AG04450 (cell line): ENCODE results near the gene SCRT2. TPM values are rescaled to one million over a fixed set of nuclear protein-coding genes. Genes with fewer than 3 reads are reported as not detected.

Source experiments
- CTCF ChIA-PET: fragments of 300-600, 350-600 bp; formaldehyde crosslinking; extraction: SDS; loops from one replicate; lab custom pipeline; 2022; ENCODE audit warnings: antibody characterized with exemption, inconsistent platforms; lab: Charles Lee
- POLR2A ChIA-PET: fragments of 350-600 bp; formaldehyde crosslinking; extraction: SDS; loops from one replicate; lab custom pipeline; 2021; ENCODE audit warnings: antibody characterized with exemption, inconsistent platforms; lab: Yijun Ruan, JAX
- DNase-seq: peaks from one replicate; pipeline ENCODE4 v3.0.0-alpha.2; 2011; ENCODE audit warnings: low read depth, low spot score
- H3K27ac ChIP-seq: one replicate; pipeline ENCODE4 v1.5.1; 2012; ENCODE audit warnings: low read depth, low read length, control low read depth
- H3K27me3 ChIP-seq: one replicate; pipeline ENCODE4 v1.6.0; 2012; ENCODE audit warnings: low read length; ENCODE audit not compliant: control insufficient read depth, insufficient read depth
- H3K4me3 ChIP-seq: 2 replicates; pipeline ENCODE4 v1.5.1; 2011; ENCODE audit warnings: mild to moderate bottlenecking, low read depth, low read length, control low read depth
- H3K9me3 ChIP-seq: 2 replicates; pipeline ENCODE4 v1.5.1; 2012; ENCODE audit warnings: low read length; ENCODE audit not compliant: control insufficient read depth, insufficient read depth
- polyA plus RNA-seq: library from polyadenylated mRNA; depleted of rRNA; stranded (reverse); fragments of >200 nt; gene quantifications from 2 replicates; pipeline ENCODE4 v1.2.3, GENCODE V29; 2011
- TF ChIP-seq, protein P1 (sequence below): IDR thresholded peaks from 2 replicates; pipeline ENCODE4 v1.5.1; 2011; ENCODE audit warnings: low read depth, low read length, control low read depth, inconsistent platforms

Gene SCRT2
- polyA plus RNA-seq, 1 experiment: not detected

- ChIA-PET POLR2A (no interaction called here), CTCF (no interaction called here)
- Histone ChIP-seq H3K4me3 (no peak overlapping the region), H3K9me3 (no peaks in the 10 kb centered on the region), H3K27me3 (peaks cover 13% of the 10 kb centered on the region), H3K27ac (no peak overlapping the region)
- TF ChIP-seq, protein P1, sequence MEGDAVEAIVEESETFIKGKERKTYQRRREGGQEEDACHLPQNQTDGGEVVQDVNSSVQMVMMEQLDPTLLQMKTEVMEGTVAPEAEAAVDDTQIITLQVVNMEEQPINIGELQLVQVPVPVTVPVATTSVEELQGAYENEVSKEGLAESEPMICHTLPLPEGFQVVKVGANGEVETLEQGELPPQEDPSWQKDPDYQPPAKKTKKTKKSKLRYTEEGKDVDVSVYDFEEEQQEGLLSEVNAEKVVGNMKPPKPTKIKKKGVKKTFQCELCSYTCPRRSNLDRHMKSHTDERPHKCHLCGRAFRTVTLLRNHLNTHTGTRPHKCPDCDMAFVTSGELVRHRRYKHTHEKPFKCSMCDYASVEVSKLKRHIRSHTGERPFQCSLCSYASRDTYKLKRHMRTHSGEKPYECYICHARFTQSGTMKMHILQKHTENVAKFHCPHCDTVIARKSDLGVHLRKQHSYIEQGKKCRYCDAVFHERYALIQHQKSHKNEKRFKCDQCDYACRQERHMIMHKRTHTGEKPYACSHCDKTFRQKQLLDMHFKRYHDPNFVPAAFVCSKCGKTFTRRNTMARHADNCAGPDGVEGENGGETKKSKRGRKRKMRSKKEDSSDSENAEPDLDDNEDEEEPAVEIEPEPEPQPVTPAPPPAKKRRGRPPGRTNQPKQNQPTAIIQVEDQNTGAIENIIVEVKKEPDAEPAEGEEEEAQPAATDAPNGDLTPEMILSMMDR: no peak
- DNase-seq: no peak
Observed at GRCh38 chr20:719816-720215, 44.2 kb upstream of the SCRT2 start.

- ChIA-PET POLR2A (no interaction called here), CTCF (no interaction called here)
- TF ChIP-seq, protein P1: no peak
- Histone ChIP-seq H3K4me3 (no peak overlapping the region), H3K27ac (no peak overlapping the region), H3K9me3 (no peaks in the 10 kb centered on the region), H3K27me3 (peaks cover 12% of the 10 kb centered on the region)
- no peak for DNase-seq
Observed at GRCh38 chr20:719068-719467, 43.5 kb upstream of the SCRT2 start.

DNA sequence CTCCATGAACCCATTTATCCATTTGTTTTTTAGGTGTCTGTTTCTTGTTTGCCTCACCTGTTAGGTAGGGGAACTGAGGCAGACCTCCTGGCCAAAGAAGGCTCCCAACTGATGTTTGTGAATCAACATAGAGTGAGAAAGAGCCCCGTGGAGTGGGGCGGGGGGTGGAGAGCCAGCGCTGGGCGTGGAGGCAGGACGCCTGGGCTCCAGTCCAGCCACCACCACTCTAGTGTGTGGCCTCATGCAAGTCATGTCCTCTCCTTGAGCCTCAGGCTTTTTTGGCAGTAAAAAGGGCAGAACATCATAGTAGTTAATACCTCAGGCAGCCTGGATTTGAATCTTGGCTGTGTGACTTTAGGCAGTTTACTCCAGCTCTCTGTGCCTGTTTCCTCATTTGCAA is 42.2 kb upstream of the SCRT2 start:
- H3K27me3 ChIP-seq: peaks cover 9% of the 10 kb centered on the region
- TF ChIP-seq, protein P1: no peak
- no peak overlapping the region for H3K4me3 ChIP-seq
- no peaks in the 10 kb centered on the region for H3K9me3 ChIP-seq
- DNase-seq: no peak
- H3K27ac ChIP-seq: no peak overlapping the region
- POLR2A ChIA-PET: no interaction called here
- CTCF ChIA-PET: no interaction called here

GRCh38 chr20:717271-717670 is 41.7 kb upstream of the SCRT2 start:
- no peak for DNase-seq
- Histone ChIP-seq H3K27ac (no peak overlapping the region), H3K4me3 (no peak overlapping the region), H3K9me3 (no peaks in the 10 kb centered on the region), H3K27me3 (peaks cover 9% of the 10 kb centered on the region)
- TF ChIP-seq, protein P1: no peak
- POLR2A ChIA-PET: no interaction called here
- CTCF ChIA-PET: no interaction called here

- Histone ChIP-seq H3K27ac (no peak overlapping the region), H3K27me3 (peaks cover 9% of the 10 kb centered on the region), H3K4me3 (no peak overlapping the region), H3K9me3 (peaks cover 1% of the 10 kb centered on the region; the same call in 1 of the 2 replicates)
- DNase-seq: no peak
- TF ChIP-seq, protein P1: no peak
- ChIA-PET POLR2A (no interaction called here), CTCF (no interaction called here)
Observed at GRCh38 chr20:714453-714852, 38.9 kb upstream of the SCRT2 start.
